Right cardiac atrium (tissue), 5 donors: Measurements from ENCODE around the gene CAMKK2. TPM values are rescaled to one million over a fixed set of nuclear protein-coding genes. Genes with fewer than 3 reads are reported as not detected.
"Not testable (repeated sequence)": the region's sequence is repeated elsewhere in the genome, so short reads cannot be mapped to it uniquely, and the experiment has no call there.

Source experiments
- ATAC-seq, 2 donors: fragments of 200-7000 bp; cut with Tn5 transposase; one replicate each; pipeline versions ENCODE4 v1.8.0 to v1.9.1; 2020; ENCODE audit warnings: moderate library complexity in 2 of 2, mild to moderate bottlenecking in 1 of 2
- DNase-seq, 3 donors: peaks; one replicate each; pipeline ENCODE4 v3.0.0-alpha.2; 2020
- H3K27ac ChIP-seq: one replicate; pipeline ENCODE4 v1.5.1; 2013; ENCODE audit warnings: mild to moderate bottlenecking, low read length, control low read depth, moderate library complexity
- H3K27me3 ChIP-seq: one replicate; pipeline ENCODE4 v1.6.1; 2013; ENCODE audit not compliant: control insufficient read depth, insufficient read depth
- H3K4me1 ChIP-seq: one replicate; pipeline ENCODE4 v1.6.1; 2013; ENCODE audit warnings: low read length; ENCODE audit not compliant: control insufficient read depth, insufficient read depth
- H3K4me3 ChIP-seq: one replicate; pipeline ENCODE4 v1.5.1; 2013; ENCODE audit warnings: low read length, control low read depth
- H3K9me3 ChIP-seq: one replicate; pipeline ENCODE4 v1.6.1; 2013; ENCODE audit warnings: low read length; ENCODE audit not compliant: control insufficient read depth
- WGBS: extraction: QIAGEN DNeasy Blood & Tissue Kit; methylation state at CpG from one replicate; pipeline ENCODE4 v1.1.7; 2013; 5-methylcytosine and 5-hydroxymethylcytosine counted together
- intact Hi-C, 4 donors: fragments of 100-400 bp; cut with DNase I; formaldehyde crosslinking; loops; one replicate each; pipeline versions ENCODE4 v1.11.0 to v1.14.0; 2022 to 2023
- polyA plus RNA-seq: library from polyadenylated mRNA; stranded (reverse); fragments of 200-250 nt; gene quantifications from one replicate; pipeline ENCODE4 v1.2.3, GENCODE V29; 2013
- total RNA-seq, 4 donors: library from RNA; stranded (reverse); fragmentation: NEBNext Ultra II Directional; extraction: Animal tissue kit (Norgen Biotek cat#: 25700); gene quantifications; one replicate each; pipeline ENCODE4 v1.2.1, GENCODE V29; 2021
- donor health status: healthy with polysubstance abuse.
- donor health status: DM: no; HTN: yes; CAD: no.
- donor health status: DM: no; HTN: no; CAD: no.
- donor health status: DM: no; HTN: yes; CAD: no; lungs with severe emphysema.
- donor health status: DM: yes; HTN: yes; CAD: no.

CAMKK2 gene
- total and polyA plus RNA-seq, 5 donors, result 11.3 to 22.1 (median 19.7) TPM

DNA sequence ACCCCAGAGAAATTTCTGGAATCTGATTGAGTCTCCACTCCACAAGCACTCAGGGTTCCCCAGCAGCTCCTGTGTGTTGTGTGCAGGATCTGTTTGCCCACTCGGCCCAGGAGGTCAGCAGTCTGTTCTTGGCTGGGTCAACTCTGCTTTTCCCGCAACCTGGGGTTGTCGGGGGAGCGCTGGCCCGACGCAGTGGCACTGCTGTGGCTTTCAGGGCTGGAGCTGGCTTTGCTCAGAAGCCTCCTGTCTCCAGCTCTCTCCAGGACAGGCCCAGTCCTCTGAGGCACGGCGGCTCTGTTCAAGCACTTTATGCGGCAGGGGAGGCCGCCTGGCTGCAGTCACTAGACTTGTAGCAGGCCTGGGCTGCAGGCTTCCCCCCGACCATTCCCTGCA, 62.9 kb downstream of the CAMKK2 start:
- Histone ChIP-seq H3K4me3 (no peak overlapping the region), H3K9me3 (no peaks in the 10 kb centered on the region), H3K27me3 (no peaks in the 10 kb centered on the region), H3K4me1 (no peaks in the 10 kb centered on the region), H3K27ac (no peak overlapping the region)
- no peak for ATAC-seq
- WGBS, result 89% methylated on average over 11 of the region's 11 CpGs
- DNase-seq, result no peak
- intact Hi-C loops, result no loop called here

DNA sequence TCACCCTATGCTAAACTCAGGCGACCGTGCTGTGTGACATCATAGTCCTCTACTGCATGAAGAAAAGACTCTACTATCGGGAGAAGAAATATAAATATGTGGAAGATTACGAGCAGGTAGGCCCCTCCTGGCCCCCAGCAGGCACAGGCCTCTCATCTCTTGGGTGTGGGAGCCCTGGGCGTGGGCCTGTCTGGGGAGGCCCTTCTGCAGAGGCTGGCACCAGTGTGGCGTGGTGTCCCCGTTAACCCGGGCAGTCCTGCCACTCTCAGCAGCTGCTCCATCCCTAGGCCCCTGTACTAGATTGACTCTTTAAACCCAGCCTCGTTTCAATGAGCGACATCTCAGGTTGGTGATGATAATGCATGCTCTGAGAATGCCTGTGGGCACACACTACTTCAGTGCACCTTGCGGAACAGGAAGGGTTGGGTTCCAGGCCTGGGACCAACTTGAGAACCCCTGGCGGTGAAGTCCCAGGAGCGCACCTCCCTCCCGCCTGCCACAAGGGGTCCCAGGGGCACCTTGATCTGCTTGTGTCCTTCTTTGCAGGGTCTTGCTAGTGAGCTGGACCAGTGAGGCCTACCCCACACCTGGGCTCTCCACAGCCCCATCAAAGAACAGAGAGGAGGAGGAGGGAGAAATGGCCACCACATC, 63.4 kb downstream of the CAMKK2 start:
- Histone ChIP-seq H3K4me3 (no peak overlapping the region), H3K27ac (no peak overlapping the region), H3K9me3 (no peaks in the 10 kb centered on the region), H3K27me3 (no peaks in the 10 kb centered on the region), H3K4me1 (no peaks in the 10 kb centered on the region)
- 94% methylated on average over 14 of the region's 14 CpGs for WGBS
- intact Hi-C loops, result no loop called here
- ATAC-seq, result no peak
- DNase-seq, result no peak

DNA sequence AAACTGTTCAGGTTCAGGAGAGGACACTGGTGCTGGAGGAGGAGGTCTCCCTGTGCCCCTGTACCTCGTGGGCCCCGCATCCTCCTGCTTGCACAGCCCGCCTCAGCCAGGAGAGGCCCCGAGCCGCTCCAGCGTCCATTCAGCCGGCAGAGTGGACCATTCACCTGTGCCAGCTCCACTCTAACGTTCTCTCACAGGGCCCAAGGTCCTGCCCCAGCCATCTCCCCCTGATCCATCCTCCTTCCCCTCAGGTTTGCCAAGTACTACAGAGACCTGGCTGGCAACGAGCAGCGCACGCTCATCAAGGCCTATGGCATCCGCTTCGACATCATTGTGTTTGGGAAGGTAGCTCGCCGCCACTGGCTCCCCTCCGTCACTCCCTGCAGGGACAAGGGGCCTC, 64.3 kb downstream of the CAMKK2 start:
- no peak for DNase-seq
- ATAC-seq, result no peak
- Histone ChIP-seq H3K27ac (no peak overlapping the region), H3K4me1 (no peaks in the 10 kb centered on the region), H3K27me3 (no peaks in the 10 kb centered on the region), H3K9me3 (no peaks in the 10 kb centered on the region), H3K4me3 (no peak overlapping the region)
- WGBS, result 87% methylated on average over 16 of the region's 16 CpGs
- intact Hi-C loops, result no loop called here

DNA sequence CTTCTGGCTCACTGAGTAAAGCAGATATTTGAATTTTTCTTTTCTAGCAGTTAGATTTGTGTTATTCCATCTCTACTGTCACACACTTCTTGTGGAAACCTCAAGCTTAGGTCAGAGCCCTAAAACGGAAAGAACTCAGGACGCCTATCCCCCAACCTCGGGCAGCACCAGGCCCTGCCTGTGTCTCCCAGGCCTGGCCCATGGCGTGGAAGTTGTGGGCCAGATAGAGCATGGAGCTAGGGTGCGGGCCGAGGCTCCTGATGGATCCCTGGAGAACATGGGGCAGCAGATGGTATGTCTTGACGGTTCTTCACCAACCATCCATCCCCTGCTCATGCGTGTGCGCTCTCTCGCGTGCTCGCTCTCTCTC, 66.0 kb downstream of the CAMKK2 start:
- no peaks in the 10 kb centered on the region for H3K4me1 ChIP-seq
- ATAC-seq (peak in 1 of 2 donors; percentile 4), DNase-seq (no peak)
- no peaks in the 10 kb centered on the region for H3K9me3 ChIP-seq
- intact Hi-C loops, result no loop called here
- H3K4me3 ChIP-seq, result no peak overlapping the region
- H3K27me3 ChIP-seq, result no peaks in the 10 kb centered on the region
- 86% methylated on average over 12 of the region's 12 CpGs for WGBS
- no peak overlapping the region for H3K27ac ChIP-seq

DNA sequence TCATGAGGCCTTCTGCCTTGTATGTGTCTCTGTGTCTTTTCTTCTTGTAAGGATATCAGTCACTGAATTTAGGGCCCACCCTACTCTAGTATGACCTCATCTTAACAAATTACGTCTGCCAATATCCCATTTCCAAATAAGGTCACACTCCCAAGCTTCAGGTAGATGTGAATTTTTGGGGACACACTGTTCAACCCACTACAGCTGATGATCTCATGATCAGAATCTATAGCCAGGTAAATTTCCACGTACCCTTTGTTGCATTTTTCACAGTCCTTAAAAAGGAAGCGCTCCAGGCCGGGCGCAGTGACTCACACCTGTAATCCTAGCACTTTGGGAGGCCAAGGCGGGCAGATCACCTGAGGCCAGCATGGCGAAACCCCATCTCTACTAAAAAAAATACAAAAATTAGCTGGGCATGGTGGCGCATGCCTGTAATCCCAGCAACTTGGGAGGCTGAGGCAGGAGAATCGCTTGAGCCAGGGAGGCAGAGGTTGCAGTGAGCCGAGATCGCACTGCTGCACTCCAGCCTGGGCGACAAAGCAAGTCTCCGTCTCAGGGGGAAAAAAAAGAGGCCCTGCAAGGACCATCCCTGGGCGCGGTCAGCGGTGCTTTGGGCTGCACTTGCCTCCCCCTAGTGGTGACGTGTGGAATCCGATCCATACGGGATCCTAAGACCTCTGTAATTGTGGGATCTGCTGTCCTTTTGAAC, 66.5 kb downstream of the CAMKK2 start:
- ATAC-seq (peak; percentile 79 to 81), DNase-seq (peak; percentile 78 to 92 (median 87))
- H3K27ac ChIP-seq, H3K9me3 ChIP-seq, intact Hi-C loops, H3K27me3 ChIP-seq, H3K4me1 ChIP-seq, H3K4me3 ChIP-seq: not testable (repeated sequence)
- WGBS, result 41% methylated on average over 19 of the region's 19 CpGs

DNA sequence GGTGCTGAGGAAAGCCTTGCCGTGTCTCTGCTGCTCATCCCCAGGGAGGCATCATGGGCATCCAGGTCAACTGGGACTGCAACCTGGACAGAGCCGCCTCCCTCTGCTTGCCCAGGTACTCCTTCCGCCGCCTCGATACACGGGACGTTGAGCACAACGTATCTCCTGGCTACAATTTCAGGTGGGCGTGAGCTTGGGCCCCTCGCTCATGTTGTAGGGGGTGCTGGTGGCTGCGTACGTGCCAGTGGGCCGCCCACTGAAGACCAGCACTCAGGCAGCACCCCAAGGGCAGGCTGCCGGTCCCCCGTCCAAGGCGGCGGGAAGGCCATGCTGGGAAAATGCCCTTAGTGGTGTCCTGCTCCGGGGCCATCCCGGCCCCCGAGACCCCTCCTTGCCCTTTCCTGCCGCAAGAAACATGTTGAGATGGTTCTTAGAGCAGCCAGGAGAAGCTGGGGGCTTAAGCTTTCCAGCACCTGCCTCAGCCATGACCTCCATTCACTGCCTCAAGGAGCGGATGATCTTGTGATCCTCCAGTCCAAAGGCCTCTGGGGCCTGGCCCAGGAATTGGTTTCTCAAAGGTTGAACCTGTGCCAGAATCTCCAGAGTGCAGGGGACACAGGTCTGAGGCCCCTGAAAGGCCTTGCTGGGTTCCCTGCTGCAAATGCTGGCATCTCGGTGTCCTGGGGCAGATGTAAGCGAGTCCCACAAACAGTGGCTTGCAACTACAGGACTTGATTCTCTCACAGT, 67.4 kb downstream of the CAMKK2 start:
- 95% methylated on average over 24 of the region's 24 CpGs for WGBS
- intact Hi-C loops, result no loop called here
- no peak for DNase-seq

DNA sequence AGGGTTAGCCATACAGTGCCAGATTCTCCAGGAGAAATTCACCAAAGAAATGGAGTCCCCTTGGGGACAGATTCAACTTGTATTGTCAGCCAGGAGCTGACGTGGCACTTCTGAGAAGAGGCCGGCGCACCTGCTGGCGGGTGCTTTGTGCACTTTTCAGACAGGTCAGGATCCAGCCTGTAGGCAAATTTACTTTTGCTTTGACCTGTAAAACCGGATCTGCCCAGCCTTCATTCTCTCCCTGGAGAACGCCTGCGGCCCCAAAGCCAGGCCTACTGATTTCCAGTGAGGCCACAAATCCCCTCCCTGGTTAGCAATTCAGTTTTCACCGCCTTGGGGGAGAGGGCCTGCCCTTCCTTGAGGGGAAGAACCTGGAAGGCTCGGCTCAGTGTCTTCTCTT, 69.2 kb downstream of the CAMKK2 start:
- intact Hi-C loops, result no loop called here
- H3K9me3 ChIP-seq, result no peaks in the 10 kb centered on the region
- WGBS, result 89% methylated on average over 9 of the region's 9 CpGs

More for the DNA sequence above, 67.4 kb downstream of the CAMKK2 start:
- no peaks in the 10 kb centered on the region for H3K27me3 ChIP-seq
- no peaks in the 10 kb centered on the region for H3K4me1 ChIP-seq
- no peak overlapping the region for H3K27ac ChIP-seq
- no peak overlapping the region for H3K4me3 ChIP-seq
- no peaks in the 10 kb centered on the region for H3K9me3 ChIP-seq
- no peak for ATAC-seq

DNA sequence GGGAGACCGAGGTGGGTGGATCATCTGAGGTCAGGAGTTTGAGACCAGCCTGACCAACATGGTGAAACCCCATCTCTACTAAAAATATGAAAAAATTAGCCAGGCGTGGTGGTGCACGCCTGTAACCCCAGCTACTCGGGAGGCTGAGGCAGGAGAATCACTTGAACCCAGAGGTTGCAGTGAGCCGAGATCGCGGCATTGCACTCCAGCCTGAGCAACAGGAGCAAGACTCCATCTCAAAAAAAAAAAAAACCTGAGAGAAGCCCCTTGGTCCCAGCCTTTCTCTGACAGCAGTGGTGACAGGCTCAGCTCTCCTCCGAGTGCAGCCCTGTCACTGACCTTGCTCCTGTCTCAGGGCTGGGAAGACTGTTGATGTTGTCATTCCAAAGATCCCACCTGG, 69.6 kb downstream of the CAMKK2 start:
- intact Hi-C loops, result not testable (repeated sequence)

More for the DNA sequence above, 69.2 kb downstream of the CAMKK2 start:
- Histone ChIP-seq H3K4me3 (no peak overlapping the region), H3K27me3 (no peaks in the 10 kb centered on the region), H3K27ac (no peak overlapping the region), H3K4me1 (no peaks in the 10 kb centered on the region)
- ATAC-seq (no peak), DNase-seq (no peak)

DNA sequence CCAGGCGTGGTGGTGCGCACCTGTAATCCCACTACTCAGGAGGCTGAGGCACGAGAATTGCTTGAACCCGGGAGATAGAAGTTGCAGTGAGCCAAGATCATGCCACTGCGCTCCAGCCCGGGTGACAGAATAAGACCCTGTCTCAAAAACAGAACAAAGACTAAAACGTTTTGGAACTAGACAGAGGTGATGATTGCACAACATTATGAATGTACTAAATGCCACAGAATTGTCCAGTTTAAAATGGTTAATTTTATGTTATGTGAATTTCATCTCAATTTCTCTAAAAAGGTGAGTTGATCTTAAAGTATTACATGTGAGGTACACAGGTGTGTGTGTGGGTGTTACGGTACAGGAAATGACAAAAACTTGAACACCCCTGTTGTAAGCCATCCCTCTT, 70.1 kb downstream of the CAMKK2 start:
- ATAC-seq, result no peak
- WGBS, result 87% methylated on average over 8 of the region's 8 CpGs
- Histone ChIP-seq H3K9me3 (no peaks in the 10 kb centered on the region), H3K27ac (no peak overlapping the region), H3K4me1 (no peaks in the 10 kb centered on the region), H3K4me3 (no peak overlapping the region), H3K27me3 (no peaks in the 10 kb centered on the region)
- no peak for DNase-seq
- intact Hi-C loops, result no loop called here

More for the DNA sequence above, 69.6 kb downstream of the CAMKK2 start:
- not testable (repeated sequence) for H3K27me3 ChIP-seq, H3K27ac ChIP-seq, H3K4me3 ChIP-seq, ATAC-seq, H3K9me3 ChIP-seq, DNase-seq, H3K4me1 ChIP-seq
- 96% methylated on average over 8 of the region's 8 CpGs for WGBS

DNA sequence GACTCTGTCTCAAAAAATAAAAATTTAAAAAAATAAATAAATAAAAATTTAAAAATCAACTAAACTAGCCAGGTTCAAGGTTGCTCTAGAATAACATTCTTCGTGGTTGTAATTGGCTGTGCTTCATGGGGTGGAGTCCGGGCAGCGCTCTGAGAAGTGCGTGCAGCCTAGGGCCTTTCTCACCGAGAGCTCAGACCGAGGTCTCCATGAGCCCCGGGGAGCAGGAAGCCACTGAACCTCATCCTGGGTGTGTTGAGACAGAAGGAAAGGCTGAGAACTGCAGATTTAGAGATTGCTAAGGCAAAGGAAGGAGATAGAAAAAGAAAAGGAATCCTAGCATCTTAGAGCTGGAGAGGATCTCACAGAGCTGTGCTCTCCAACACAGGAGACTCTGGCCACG, 71.9 kb downstream of the CAMKK2 start:
- intact Hi-C loops, result no loop called here
- H3K9me3 ChIP-seq, result no peaks in the 10 kb centered on the region
- no peak overlapping the region for H3K4me3 ChIP-seq
- DNase-seq, result peak in 1 of 3 donors; percentile 37
- WGBS, result 87% methylated on average over 8 of the region's 8 CpGs
- ATAC-seq, result no peak
- no peak overlapping the region for H3K27ac ChIP-seq
- H3K27me3 ChIP-seq, result no peaks in the 10 kb centered on the region
- H3K4me1 ChIP-seq, result no peaks in the 10 kb centered on the region
